Measurements from ENCODE around the gene PDE4A. TPM values are rescaled to one million over a fixed set of nuclear protein-coding genes. Genes with fewer than 3 reads are reported as not detected.

The PDE4A gene
- total RNA-seq, 1 donor from 2014 or later: 0.26 TPM

DNA sequence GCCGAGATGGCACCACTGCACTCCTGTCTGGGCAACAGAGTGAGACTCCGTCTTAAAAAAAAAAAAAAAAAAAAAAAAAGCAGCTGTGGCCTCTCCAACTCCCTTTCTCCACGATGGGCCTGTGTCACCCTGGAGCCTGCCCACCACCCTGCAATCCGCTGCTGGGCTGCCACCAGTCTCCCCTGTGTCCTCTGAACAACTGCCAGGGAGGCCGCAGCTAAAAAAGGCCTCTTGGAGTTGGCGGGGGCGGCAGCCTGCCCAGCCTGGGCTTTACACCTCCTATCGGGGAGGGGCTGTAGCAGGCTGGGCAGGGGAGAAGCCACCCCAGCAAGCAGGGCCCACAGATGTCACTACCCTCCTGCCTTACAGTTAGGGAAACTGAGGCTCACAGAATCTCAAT, 20.5 kb upstream of the PDE4A start:
- no peak for FAIRE-seq

DNA sequence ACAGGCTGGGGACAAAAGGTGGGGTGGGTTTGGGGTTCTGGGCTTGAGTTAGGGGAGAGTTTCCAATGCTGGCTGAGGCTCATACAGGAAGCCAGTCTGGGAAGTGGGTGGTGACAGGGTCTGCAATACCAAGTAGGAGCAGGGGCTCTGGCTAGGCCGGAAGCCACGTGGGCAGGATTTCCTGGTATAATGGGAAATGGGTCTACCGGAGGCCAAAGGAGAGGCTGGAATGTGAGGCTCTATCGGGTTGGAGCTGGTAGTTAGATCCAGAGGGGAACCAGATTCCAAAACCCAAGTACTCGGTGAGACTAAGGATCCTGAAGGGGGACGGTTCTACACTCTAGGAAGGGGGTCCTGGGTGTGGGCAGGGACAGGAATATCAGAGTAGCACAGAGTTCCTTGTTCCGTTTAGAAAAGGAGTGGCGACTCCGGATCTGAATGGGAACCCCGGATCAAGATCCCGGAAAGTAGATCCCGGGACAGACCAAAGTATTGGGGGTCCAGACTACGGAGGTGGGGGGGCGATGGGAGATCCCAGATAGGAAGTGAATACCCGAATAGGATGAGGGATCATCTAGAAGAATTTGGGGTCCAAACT, 17.8 kb upstream of the PDE4A start:
- H3K27me3 ChIP-seq (ENCODE audit: control insufficient read depth, insufficient read depth, low read length): peaks cover 5% of the 10 kb centered on the region
- peak overlapping the region; percentile 82 for H3K4me3 ChIP-seq (ENCODE audit: low read depth, low read length)
- DNase-seq (ENCODE audit: low read depth) (no peak), FAIRE-seq (no peak)
- peaks cover 6% of the 10 kb centered on the region for H3K36me3 ChIP-seq (ENCODE audit: control insufficient read depth, insufficient read depth, low read length)
- TF ChIP-seq, protein P1, sequence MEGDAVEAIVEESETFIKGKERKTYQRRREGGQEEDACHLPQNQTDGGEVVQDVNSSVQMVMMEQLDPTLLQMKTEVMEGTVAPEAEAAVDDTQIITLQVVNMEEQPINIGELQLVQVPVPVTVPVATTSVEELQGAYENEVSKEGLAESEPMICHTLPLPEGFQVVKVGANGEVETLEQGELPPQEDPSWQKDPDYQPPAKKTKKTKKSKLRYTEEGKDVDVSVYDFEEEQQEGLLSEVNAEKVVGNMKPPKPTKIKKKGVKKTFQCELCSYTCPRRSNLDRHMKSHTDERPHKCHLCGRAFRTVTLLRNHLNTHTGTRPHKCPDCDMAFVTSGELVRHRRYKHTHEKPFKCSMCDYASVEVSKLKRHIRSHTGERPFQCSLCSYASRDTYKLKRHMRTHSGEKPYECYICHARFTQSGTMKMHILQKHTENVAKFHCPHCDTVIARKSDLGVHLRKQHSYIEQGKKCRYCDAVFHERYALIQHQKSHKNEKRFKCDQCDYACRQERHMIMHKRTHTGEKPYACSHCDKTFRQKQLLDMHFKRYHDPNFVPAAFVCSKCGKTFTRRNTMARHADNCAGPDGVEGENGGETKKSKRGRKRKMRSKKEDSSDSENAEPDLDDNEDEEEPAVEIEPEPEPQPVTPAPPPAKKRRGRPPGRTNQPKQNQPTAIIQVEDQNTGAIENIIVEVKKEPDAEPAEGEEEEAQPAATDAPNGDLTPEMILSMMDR (IDR thresholded peaks at IDR 0.05; ENCODE audit: insufficient read depth, low read length, severe bottlenecking): no peak

More for the DNA sequence above, 20.5 kb upstream of the PDE4A start:
- Histone ChIP-seq H3K36me3 (ENCODE audit: control insufficient read depth, insufficient read depth, low read length) (peaks cover 13% of the 10 kb centered on the region), H3K4me3 (ENCODE audit: low read depth, low read length) (no peak overlapping the region), H3K27me3 (ENCODE audit: control insufficient read depth, insufficient read depth, low read length) (no peaks in the 10 kb centered on the region)
- TF ChIP-seq, protein P1 (IDR thresholded peaks at IDR 0.05; ENCODE audit: insufficient read depth, low read length, severe bottlenecking): no peak
- no peak for DNase-seq (ENCODE audit: low read depth)

DNA sequence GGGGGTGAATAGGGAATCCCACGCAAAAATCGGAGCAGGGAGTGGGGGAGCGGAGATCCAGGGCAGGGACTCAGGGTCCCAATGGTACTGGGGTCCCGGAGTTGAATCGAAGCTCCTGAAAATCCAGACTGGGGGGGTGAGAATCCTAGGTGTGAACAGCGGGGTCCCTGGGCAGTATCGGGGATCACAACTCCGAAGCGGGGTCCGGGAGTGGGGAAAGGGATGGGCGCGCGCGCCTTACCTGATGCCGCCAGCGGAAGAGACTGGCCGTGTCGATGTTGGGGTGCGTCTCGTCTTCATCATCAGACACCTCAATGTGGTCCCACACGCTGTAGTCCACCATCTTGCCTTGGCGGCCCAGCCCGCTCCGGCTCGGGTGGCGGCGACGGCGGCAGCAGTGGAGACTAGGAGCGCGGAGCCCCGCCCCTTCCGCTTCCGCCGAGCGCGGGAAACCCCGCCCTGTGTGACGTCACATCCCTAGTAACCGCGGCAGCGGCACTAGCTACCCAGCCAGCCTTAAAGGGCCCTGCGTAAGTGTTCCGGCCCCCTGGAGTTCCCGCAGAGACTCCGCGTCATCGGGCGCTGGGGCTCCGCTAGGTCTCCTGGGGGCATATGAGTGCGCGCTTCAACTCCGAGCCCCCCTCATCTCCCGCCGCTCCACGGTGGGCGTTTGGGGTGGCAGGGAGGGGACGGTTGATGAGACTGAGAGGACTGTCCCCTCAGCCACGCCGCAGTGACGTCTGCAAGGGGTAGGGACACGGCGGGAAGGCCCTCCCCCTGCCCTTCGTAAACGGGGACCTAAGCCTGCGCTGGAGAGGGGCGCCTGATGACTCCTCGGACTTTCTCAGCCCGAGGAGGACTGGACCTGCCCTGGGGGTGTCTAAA, 17.0 kb upstream of the PDE4A start, which contains the start of gene CDC37:
TSS of gene CDC37 (minus strand) at position 406 of the 885 bp plus-strand sequence. CDS start at position 343, 63 bp downstream.
- peaks cover 5% of the 10 kb centered on the region for H3K27me3 ChIP-seq (ENCODE audit: control insufficient read depth, insufficient read depth, low read length)
- peak within 1 kb of the TSS; percentile 82 for H3K4me3 ChIP-seq (ENCODE audit: low read depth, low read length)
- peaks cover 6% of the 10 kb centered on the region for H3K36me3 ChIP-seq (ENCODE audit: control insufficient read depth, insufficient read depth, low read length)
- TF ChIP-seq, protein P1 (IDR thresholded peaks at IDR 0.05; ENCODE audit: insufficient read depth, low read length, severe bottlenecking): no peak
- FAIRE-seq (no peak), DNase-seq (ENCODE audit: low read depth) (peak; percentile 89)

GRCh38 chr19:10404888-10405820, 15.2 kb upstream of the PDE4A start:
- FAIRE-seq: no peak
- H3K36me3 ChIP-seq (ENCODE audit: control insufficient read depth, insufficient read depth, low read length): peaks cover 4% of the 10 kb centered on the region
- TF ChIP-seq, protein P1 (IDR thresholded peaks at IDR 0.05; ENCODE audit: insufficient read depth, low read length, severe bottlenecking): no peak
- H3K4me3 ChIP-seq (ENCODE audit: low read depth, low read length): no peak overlapping the region
- peaks cover 5% of the 10 kb centered on the region for H3K27me3 ChIP-seq (ENCODE audit: control insufficient read depth, insufficient read depth, low read length)
- DNase-seq (ENCODE audit: low read depth): no peak

DNA sequence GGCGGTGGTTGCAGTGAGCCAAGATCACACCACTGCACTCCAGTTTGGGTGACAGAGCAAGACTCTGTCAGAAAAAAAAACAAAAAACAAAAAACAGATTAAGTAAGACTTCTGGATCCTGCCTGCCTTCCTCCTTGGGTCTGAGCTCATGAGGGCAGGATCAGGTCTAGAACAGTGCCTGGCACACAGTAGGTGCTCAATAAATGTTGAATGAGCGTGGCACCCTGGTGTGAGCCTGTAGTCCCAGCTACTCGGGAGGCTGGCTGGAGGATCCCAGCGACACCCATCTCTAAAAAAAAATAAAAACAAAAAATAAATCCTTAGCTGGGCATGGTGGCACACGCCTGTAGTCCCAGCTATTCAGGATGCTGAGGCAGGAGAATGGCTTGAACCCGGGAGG, 14.1 kb upstream of the PDE4A start:
- no peak for FAIRE-seq
- Histone ChIP-seq H3K27me3 (ENCODE audit: control insufficient read depth, insufficient read depth, low read length) (peaks cover 7% of the 10 kb centered on the region), H3K36me3 (ENCODE audit: control insufficient read depth, insufficient read depth, low read length) (no peaks in the 10 kb centered on the region), H3K4me3 (ENCODE audit: low read depth, low read length) (no peak overlapping the region)
- TF ChIP-seq, protein P1 (IDR thresholded peaks at IDR 0.05; ENCODE audit: insufficient read depth, low read length, severe bottlenecking): no peak
- no peak for DNase-seq (ENCODE audit: low read depth)

All from bronchial epithelial cell (primary cell).